Hematopoietic multipotent progenitor cell treated with erythropoietin and hydrocortisone succinate and interleukin-3 and kit ligand, for 8 days (in vitro differentiated cells): ENCODE measurements around the gene MAP6D1.
A peak's percentile ranks its signal among the peaks of the same experiment; 100 is the strongest.
"Not testable (repeated sequence)": the region's sequence is repeated elsewhere in the genome, so short reads cannot be mapped to it uniquely, and the experiment has no call there.

ENCODE experiments used
- DNase-seq: peaks from one replicate; pipeline ENCODE4 v3.0.0-alpha.2; 2015

MAP6D1 gene

GRCh38 chr3:183796372-183796771 is 29.0 kb downstream of the MAP6D1 start:
- DNase-seq, result no peak

DNA sequence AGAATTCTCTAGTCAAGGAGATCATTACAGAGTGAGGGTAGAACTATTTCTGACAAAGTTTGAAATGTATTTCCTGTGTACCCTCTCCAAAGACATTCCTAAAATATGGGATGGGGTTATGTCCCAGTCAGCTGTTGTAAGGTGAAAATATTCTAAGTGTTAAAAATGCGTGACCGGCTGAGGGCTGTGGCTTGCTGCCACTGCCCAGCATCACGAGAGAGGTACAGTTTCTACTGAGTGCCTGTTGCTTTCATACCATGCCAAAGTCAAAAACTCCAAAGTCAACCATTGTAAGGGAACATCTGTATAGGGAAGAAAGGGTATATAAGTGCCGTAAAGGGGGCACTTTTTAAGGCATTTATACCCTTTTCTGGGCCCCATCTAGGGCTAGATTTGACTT is 30.9 kb downstream of the MAP6D1 start:
- DNase-seq, result no peak

DNA sequence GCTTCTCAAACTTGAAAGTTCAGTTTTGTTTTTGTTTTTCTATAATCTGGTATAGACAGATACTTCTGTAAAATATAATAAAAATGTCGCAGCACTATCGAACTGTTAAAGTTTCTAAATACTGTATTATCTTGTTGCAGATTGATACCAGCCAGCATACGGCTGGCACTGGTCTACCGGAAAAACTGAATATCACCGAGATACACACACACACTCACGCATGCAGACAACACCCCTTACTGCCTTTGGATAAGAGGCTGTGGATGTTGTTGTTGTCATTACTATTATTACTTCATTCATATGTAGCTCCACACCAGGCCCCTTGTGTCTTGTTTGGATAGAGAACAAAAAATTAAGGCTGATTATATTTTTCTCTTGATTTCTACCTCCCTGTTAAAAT is 32.4 kb downstream of the MAP6D1 start:
- DNase-seq, result peak; percentile 74

DNA sequence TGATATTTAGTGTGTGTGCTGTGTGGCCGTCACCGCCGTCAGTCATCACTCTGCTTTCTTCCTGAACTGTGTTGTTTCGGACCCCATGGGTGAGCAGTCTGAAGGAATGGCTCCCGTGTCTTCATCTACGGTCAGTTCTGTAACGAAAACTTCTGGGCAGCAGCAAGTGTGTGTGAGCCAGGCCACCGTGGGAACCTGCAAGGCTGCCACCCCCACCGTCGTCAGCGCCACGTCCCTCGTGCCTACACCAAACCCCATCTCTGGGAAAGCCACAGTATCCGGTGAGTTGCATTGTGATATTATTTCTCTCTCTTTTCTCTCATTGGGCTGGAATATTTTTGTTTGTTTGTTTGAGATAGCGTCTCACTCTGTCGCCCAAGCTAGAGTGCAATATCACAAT is 34.7 kb downstream of the MAP6D1 start:
- DNase-seq, result no peak

DNA sequence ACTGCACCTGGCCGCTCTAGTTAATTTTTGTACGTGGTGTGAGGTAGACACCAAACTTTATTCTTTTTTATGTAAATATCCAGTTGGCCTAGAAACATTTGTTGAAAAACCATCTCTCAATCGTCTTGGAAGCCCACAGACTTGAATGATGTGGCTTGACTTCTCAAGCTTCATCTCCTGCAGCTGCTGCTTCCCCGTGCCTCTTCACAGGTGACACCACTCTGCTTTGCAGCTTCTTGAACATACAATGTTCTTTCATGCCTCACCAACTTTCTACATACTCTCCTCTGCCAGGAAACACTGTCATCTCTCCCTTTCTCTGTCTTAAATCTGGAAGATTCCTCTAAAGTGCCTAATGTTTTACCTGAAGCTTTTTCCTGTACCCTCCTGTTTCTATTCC is 35.6 kb downstream of the MAP6D1 start:
- DNase-seq, result no peak

DNA sequence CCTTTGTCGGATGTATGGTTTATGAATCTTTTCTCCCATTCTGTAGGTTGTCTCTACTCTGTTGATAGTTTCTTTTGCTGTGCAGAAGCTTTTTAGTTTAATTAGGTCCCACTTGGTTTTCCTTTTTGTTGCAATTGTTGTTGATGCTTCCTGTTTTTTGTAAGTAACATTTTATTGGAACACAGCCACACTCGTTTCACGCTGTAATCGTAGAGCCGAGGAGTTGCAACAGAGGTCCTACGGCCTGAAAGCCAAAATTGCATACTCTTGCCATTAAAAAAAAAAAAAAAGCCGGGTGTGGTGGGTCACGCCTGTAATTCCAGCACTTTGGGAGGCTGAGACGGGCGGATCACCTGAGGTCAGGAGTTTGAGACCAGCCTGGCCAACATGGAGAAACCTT is 40.9 kb downstream of the MAP6D1 start:
- not testable (repeated sequence) for DNase-seq

DNA sequence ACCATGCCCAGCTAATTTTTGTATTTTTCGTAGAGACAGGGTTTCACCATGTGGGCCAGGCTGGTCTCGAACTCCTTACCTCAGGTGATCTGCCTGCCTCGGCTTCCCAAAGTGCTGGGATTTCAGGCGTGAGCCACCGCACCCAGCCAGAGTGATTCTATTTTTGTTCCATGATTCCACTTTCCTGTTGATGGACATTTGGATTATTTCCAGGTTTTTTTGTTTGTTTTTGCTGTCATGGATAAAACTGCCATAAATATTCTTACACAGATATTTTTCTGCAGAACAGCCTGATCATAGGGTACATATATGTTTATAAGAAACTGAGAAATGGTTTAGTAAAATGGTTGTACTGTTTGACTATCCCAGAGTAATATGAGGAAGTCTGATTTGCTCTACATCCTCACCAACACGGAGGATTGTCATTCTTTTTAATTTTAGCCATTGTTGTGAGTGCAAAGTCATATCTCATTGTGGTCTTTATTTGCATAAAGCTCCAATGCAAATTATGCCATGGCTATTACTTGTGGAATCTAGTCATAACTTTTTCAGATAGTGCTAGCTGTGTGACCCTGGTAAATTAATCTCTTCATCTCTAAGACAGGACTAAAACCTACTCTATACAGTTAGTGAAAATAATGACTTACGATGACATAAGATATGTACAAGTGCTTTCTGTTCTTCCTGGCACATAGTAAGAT is 42.7 kb downstream of the MAP6D1 start:
- DNase-seq, result no peak

GRCh38 chr3:183781246-183781645 is 44.1 kb downstream of the MAP6D1 start:
- no peak for DNase-seq

GRCh38 chr3:183779896-183780465 is 45.4 kb downstream of the MAP6D1 start:
- peak; percentile 60 for DNase-seq

DNA sequence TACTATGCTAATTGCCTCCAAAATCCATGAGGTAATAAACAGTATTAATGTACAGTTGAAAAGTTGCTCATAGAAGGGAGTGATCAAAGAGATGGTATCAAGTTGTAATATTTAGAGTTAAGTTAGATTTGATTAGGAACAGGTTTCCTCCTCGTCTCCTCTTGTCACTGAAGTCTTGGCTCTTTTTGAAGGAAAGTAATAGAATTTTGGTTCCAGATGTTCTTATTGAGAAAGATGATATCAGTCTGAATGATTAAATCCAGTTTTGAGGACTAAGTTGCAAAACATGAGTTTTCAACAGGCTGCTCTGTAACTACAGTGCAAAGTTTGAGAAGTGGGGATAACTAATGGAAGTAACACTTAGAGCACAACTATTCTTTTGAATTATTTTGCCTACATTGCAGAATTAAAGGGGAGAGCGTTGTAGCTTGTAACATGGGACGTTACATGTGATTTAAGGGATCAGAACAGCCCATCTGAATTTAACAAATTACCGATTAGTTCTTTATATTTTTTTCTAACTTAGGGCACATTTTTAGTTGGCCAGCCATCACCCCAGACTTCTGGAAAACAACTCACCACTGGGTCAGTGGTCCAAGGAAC is 48.3 kb downstream of the MAP6D1 start:
- DNase-seq, result no peak

DNA sequence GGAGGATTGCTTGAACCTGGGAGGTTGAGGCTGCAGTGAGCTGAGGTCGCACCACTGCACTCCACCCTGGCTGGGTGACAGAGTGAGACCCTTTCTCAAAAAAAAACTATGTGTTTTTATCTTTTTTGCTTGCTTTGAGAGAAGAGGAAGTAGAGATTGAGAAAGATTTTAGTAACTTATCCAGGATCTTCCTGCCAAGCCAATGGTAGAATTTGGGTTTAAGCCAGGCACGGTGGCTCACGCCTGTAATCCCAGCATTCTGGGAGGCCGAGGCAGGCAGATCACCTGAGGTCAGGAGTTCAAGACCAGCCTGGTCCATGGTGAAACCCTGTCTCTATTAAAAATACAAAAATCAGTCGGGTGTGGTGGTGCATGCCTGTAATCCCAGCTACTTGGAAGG is 48.9 kb downstream of the MAP6D1 start:
- DNase-seq, result not testable (repeated sequence)

- DNase-seq, result no peak
Observed at GRCh38 chr3:183775781-183776180, 49.6 kb downstream of the MAP6D1 start.

DNA sequence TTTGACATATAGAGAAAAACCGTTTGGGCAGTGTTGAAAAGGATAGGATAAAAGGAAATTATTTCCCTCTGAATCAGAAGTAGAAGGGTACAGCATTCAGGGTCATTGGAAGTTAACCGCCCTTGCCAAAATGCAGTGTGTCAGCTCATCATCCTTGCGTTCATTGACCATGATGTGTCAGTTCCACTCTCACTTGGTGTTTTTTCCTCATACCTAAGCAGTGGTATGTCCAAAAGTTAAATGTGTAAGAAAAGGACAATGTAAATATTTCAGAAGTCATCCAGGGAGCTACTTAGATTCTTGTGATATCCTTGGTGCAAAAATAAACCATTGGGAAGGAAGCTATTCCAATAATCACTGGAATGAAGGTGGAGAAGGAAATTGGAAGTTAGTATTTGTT is 50.7 kb downstream of the MAP6D1 start:
- no peak for DNase-seq

DNA sequence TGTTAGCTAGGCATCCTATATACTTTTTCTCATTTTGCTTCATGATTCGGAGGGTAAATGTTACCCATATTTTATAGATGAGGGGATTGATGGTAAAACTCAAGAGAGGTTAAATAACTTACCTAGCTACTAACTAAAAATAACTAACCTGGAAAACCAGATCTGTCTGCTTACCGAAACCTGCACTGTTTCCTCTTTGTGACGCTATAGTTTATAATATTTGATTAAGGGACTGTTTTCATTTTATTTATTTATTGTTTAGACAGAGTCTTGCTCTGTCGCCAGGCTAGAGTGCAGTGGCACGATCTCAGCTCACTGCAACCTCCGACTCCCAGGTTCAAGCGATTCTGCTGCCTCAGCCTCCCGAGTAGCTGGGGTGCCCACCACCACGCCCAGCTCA is 55.9 kb downstream of the MAP6D1 start:
- no peak for DNase-seq

DNA sequence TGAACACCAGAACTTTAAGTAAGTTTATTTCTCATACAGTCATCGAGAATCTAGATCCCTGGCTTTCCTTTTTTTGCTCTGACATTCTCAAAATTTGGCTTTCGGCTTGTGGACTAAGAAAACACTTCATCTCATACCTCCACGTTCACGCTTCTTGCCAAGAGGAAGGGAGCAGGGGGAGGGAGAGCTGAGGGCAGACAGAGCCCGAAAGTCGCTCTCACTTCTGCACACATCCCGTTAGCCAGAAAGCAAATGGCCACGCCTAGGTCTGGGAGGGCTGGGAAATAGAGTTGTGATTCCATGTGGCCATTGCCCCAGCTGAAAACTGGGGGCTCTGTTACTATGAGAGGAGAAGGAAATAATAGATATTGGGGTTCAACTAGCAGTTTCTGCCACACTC is 57.3 kb downstream of the MAP6D1 start:
- DNase-seq, result no peak

GRCh38 chr3:183766745-183767606 is 58.4 kb downstream of the MAP6D1 start:
- peak; percentile 80 for DNase-seq

GRCh38 chr3:183766107-183766506 is 59.3 kb downstream of the MAP6D1 start:
- DNase-seq, result no peak
